ENCODE measurements around the gene HELT.

HELT gene

DNA sequence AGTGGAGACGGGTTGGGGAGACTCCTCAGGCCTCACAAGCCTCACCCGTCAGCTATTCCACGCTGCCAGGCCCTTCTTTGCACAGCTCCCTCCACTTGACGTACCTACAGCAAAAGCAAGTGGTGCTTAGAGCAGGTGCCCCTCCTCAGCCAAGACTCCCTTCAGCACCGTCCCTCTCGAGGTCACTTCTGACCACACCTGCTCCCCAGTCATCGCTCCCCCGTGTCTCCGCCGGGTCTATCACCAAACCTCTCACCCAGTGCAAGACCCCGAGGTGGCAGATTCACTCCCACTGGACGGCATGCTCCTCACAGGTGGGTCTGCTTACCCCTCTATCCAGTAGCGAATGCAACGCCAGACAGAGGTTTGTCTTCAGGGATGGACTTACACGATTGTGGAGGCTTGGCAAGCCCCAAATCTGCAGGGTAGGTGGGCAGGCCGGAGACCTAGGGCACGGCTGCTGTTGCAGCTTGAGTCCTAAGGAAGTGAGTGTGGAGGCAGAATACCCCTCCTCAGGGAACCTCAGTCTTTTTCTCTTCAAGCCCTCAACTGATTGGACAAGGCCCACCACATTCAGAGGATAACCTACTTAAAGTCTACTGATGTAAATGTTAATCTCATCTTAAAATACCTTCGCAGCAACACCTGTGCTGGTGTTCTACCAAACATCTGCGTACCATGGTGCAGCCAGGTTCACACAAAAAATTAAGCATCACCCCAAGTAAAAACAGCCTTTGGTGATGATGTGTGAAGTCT lies 14.5 kb upstream of the HELT start:
- DNase-seq: no peak

DNA sequence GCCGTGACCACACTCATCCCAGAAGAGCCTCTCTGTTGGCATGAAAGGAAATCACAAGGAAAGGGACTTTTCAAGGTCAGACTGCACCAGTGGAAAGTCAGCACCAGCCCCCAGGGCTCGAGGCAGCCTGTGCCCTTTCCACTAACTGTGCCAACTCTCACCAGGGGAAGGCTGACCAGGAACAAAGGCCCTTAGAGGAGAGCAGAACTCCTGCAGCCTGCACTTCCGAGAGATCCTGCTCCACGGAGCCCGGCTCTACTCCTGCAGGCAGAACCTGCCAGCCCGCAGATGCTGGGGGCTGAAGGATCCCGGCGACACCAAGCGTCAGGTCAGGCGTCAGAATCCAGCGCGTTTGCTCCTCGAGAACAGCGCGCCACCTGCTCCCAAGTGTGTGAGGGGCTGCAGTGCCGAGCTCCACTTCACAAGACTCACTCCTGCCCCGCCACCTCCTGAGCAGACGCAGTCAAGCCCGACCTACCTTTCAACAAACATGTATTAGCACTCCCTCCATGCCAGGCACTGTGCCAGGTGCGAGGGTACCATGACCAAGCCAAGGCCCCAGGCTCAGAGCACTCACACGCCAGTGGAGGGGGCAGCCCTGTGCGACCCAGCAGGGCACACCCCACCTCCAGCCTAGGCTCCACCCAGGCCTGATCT lies 13.6 kb upstream of the HELT start:
- no peak for DNase-seq

DNA sequence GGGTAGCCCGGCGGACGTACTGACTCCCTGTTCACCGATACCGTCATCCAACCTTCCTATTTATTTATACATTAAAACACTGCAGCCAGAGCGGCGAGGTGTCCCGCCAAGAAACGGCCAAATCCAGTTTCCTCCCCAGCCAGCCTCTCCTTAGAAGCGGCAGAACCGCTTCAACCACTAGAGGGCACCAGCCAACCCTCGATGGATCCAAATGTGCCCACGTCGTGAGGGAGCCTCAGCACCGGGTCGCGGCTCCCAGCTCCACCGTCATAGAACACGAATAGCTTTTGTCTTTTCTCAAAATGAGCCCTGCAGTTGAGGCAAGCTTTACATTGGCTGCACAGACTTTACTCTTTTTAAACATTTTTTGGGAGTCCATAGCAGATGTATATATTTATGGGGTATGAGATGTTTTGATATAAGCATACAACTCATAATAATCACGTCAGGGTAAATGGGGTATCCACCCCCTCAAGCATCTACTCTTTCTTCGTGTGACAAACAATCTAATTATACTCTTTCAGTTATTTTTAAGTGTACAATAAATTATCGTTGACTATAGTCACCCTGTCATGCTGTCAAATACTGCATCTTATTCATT lies 13.0 kb upstream of the HELT start:
- DNase-seq: peak; percentile 69

DNA sequence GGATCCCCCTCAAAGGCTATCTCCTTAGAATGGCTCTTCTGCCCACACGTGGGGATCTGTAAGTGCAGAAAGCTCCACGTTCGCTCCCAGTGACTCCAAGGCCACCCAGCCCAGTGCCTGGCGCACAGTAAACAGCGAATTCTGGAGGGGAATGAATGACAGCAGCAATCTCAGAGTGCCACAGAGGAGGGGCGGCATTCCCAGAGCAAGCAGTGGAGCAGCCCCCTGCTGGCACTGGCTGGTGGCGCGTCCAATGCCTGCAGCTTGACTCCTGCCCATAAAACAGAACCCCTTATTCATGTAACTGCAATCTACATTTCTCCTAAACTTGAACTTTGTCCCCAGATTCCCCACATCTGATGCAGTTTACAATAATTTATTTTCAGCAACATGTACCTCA lies 6.9 kb upstream of the HELT start:
- DNase-seq: no peak

- DNase-seq: no peak
Measured at GRCh38 chr4:185013417-185014125, 4.7 kb upstream of the HELT start.

DNA sequence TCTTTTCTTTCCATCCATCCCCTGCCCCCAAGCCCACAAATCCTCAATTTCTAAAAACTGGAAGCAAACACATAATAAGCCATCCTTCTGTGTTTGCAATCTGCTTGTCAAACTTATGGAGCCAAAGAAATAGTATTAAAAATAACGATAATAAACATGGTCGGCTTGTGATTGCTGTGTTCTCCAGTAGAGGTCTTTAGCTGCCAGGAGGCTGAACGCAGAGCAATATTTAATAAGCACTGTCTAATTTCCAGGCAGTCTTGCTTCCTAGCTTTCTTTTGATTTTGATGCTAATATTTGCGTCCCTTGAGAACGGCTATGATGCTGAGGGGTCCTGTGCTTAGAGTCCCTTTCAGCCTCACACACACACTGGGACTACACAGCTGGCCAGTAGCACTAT lies 3.2 kb upstream of the HELT start:
- DNase-seq: no peak

DNA sequence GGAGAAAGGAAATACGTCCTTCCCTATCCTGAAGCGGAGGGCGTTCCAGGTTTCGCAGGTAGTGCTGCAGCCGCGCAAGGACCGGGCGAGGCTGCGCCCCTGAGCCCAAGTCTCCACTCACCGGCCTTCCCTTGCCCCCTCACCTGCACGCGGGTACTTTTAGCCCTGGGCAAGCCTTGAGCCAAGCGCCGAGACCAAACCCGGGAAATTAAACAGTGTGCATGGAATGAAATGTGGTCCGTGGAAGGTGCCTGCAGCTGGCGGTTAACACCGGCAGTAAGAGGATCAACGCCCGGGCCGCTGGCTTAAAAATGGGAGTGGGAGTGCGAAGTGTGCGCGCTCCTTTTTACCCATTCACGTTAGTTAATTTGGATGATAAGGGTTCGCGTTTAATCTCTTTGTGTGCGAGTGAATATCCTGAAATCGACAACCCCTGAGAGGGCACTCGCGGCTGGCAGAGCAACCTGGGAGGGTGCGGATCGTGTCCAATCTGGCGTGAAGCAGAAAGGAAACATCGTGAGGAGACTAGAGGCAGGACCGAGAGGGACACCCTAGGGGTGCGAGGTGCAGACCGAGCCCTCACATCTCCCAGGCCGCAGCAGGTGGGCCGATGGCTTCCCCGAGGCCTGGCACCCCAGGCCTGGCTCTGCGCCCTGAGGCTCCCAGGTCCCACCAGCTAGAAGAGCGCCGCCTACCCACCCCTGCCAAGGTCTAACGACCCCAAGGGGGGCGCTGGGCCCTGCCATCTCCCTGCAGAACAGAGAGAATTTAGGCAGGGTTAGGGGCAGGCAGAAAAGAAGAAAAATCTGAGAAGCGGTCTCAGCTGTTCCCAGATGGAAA lies 2.0 kb upstream of the HELT start:
- no peak for DNase-seq

DNA sequence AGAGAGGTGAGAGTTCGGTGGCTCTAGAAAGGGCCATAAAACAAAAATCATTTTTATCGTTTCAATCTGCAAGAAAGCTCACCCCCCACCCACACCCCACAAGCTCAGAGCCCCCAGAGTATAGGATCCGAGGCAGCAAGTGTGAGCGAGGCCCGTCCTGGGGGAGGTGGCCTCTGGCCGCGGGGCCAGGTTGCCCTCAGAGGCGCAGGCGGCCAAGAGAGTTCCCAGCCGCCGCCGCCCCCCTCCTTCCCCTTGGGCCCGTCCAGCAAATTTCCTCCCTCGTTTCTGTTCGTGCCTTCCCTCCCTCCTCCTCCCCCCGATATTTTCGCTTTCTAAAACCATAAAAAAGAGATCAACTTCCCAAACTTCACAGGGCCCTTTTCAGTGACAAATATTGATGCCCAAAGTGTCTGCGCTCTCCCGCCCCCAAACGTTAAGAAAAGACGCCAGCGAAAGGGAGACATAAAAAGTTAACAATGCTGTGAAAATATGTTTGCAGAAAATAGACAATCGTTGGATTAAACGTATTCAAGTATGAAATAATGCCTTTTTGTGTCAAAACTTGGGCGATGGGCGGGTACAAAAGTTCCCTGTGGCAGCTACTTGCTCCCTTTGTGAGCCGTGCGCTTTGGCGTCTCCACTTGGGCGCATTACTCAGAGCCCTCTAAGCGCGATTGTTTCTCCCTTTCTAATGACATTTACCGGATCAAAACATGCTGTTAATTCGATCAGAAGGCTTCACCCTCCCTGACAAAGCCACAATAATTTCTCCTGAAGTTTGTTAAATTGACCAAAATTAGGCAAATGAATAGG lies 1.1 kb upstream of the HELT start:
- no peak for DNase-seq

DNA sequence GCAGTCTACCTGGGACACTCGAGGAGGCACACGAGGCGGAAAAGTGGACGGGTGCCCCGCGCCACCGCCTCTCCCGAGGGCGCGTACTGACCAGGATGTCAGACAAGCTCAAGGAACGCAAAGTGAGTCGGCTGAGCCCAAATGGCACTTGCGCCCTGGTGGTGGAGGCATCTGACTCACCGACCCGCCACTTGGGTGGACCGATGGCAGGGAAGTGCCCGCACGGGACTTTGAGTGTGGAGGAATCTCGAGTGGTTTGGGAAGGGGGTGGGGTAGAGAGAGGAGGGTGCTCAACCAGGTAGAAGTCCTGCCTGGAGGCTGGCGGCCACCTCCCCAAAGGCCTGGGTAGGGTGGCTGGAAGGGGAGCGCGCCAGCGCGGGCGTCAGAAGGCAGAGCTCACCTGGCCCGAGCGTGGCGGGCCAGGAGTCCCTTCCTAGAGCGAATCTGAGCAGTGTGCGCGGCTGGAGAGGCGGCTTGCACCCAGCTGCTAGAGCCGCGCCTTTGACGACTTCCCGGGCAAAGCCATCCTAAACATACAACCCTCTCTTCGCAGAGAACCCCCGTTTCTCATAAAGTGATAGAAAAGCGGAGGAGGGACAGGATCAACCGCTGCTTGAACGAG lies 655 bp downstream of the HELT start:
- no peak for DNase-seq

DNA sequence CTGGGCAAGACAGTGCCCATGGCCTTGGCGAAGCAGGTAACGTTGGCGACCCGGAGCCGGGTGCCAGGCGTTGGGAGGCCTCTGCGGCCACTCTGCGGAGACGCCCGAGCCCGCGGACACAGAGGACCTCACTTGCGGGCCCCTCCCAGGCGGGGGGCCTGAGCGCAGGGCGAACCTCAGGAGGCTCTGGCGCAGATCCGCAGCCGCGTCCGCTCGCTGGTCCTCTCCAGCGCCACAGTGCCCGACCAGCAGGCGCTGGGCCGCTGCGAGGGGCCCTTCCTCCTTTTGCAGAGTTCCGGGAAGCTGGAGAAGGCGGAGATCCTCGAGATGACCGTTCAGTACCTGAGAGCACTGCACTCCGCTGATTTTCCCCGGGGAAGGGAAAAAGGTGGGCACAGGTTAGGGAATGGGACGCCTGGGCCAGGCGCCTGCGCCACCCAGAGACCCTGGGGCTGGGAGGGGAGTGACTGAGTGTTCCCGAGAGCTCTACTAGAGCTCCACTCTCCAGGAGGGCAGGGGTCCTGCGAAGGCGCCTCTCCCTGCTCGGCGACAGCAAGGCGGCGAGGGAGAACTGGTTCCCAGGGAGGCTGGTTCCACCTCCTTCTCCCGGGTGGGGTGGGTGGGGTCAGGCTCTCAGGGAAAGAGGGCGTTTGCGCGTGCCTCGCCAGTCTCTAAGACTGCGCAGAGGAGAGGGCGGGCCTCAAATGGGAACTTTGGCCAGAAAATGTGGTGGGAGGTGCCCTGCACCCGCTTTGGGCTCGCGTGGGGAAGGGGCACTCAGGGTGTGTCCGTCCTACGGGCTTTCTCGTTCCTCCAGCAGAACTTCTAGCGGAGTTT lies 1.4 kb downstream of the HELT start:
- DNase-seq: no peak

DNA sequence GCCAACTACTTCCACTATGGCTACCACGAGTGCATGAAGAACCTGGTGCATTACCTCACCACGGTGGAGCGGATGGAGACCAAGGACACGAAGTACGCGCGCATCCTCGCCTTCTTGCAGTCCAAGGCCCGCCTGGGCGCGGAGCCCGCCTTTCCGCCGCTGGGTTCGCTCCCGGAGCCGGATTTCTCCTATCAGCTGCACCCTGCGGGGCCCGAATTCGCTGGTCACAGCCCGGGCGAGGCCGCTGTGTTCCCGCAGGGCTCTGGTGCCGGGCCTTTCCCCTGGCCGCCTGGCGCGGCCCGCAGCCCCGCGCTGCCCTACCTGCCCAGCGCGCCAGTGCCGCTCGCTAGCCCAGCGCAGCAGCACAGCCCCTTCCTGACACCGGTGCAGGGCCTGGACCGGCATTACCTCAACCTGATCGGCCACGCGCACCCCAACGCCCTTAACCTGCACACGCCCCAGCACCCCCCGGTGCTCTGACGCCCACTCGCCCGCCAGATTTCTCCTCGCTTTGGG lies 2.1 kb downstream of the HELT start:
- no peak for DNase-seq

GRCh38 chr4:185020863-185021761 lies 2.8 kb downstream of the HELT start:
- no peak for DNase-seq

- no peak for DNase-seq
Measured at GRCh38 chr4:185023471-185023870, 5.2 kb downstream of the HELT start.

DNA sequence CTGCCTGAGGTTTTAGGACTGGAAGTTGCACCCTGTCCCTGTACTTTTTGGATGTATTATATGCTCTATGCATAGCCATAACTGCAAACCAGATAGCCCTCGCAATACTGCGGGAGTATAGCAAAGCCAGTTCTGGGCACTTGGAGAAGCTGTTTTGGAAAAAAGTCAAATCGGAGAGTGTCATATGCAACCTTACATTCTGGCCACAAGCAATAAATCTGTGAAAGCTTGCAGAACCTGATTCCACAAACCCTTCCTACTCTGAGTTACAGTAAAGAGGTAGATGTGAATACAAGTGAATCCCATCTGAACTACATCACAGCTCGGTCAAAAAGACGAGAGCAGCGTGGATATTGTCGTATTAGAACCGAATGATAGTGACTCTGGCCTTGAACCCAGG lies 10.3 kb downstream of the HELT start:
- no peak for DNase-seq

- no peak for DNase-seq
Measured at GRCh38 chr4:185031611-185032010, 13.3 kb downstream of the HELT start.

GRCh38 chr4:185033072-185033471 lies 14.8 kb downstream of the HELT start:
- no peak for DNase-seq

GRCh38 chr4:185033950-185034349 lies 15.7 kb downstream of the HELT start:
- no peak for DNase-seq

- DNase-seq: no peak
Measured at GRCh38 chr4:185035284-185035683, 17.0 kb downstream of the HELT start.

DNA sequence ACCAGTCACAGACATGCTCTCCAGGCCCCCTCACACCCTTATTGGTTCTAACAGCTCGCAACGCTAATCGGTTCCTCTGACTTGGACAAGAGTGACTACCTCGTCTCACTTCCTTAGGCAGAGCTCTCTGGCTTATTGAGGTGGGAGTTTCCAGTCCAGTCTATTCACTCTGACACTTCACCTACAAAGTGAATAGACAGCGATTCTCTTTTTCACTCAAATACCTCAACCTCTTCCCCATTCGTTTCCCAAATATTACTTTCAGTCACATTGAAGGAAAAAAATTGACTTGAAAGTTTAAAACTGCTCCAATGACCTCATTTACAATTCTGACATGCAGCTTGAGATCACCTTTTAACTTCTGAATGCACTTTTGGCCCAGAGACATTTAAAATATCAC lies 17.7 kb downstream of the HELT start:
- DNase-seq: no peak

All from fibroblast of skin of back (primary cell).